HepG2 (cell line): Measurements from ENCODE around the gene AGPAT3. TPM values are rescaled to one million over a fixed set of nuclear protein-coding genes. Genes with fewer than 3 reads are reported as not detected.

Source experiments
- ATF3 ChIP-seq: sonication (generic); formaldehyde crosslinking; IDR thresholded peaks from 2 replicates; pipeline ENCODE4 v1.4.0; 2020; ENCODE audit warnings: missing genetic modification reagents
- ERF ChIP-seq: IDR thresholded peaks from 2 replicates; pipeline ENCODE4 v1.6.1; 2018; ENCODE audit warnings: missing biosample characterization, missing genetic modification reagents
- HMGA1 ChIP-seq: sonication (generic); formaldehyde crosslinking; conservative IDR thresholded peaks from 2 replicates; pipeline ENCODE4 v1.4.0; 2020; ENCODE audit warnings: missing genetic modification reagents
- IRX3 ChIP-seq: sonication (generic); formaldehyde crosslinking; IDR thresholded peaks from 2 replicates; pipeline ENCODE4 v1.8.1; 2023; ENCODE audit warnings: mild to moderate bottlenecking, low read depth, missing genetic modification reagents, borderline replicate concordance
- MAFG ChIP-seq: sonication (generic); formaldehyde crosslinking; IDR thresholded peaks from 2 replicates; pipeline ENCODE4 v1.5.1; 2020; ENCODE audit warnings: mild to moderate bottlenecking, missing genetic modification reagents
- MEIS2 ChIP-seq: sonication (generic); formaldehyde crosslinking; IDR thresholded peaks from 2 replicates; pipeline ENCODE4 v1.9.0; 2021; ENCODE audit warnings: mild to moderate bottlenecking, missing genetic modification reagents
- MTERF4 ChIP-seq: sonication (generic); formaldehyde crosslinking; IDR thresholded peaks from 2 replicates; pipeline ENCODE4 v1.8.0; 2023; ENCODE audit warnings: mild to moderate bottlenecking, missing genetic modification reagents
- NCOR1 ChIP-seq: fragments of 200-600 bp; sonication (generic); IDR thresholded peaks from 2 replicates; pipeline ENCODE4 v1.7.0; 2017; ENCODE audit warnings: antibody characterized with exemption, low read length, borderline replicate concordance
- PHF8 ChIP-seq: sonication (generic); formaldehyde crosslinking; IDR thresholded peaks from 2 replicates; pipeline ENCODE4 v1.5.0; 2020; ENCODE audit warnings: missing genetic modification reagents
- SIN3B ChIP-seq: fragments of 150-350 bp; IDR thresholded peaks from 2 replicates; pipeline ENCODE4 v1.6.1; 2014; ENCODE audit warnings: low read length
- SRSF9 ChIP-seq: fragments of 200-400 bp; formaldehyde crosslinking; IDR thresholded peaks from 2 replicates; pipeline ENCODE4 v1.6.1; 2018; ENCODE audit warnings: borderline replicate concordance, mild to moderate bottlenecking, low read depth, low read length; ENCODE audit not compliant: insufficient read depth, poor library complexity, severe bottlenecking
- ZEB1 ChIP-seq: IDR thresholded peaks from 2 replicates; pipeline ENCODE4 v1.6.1; 2012; ENCODE audit warnings: mild to moderate bottlenecking, low read depth, inconsistent platforms; ENCODE audit not compliant: insufficient replicate concordance
- ZFP82 ChIP-seq: sonication (generic); formaldehyde crosslinking; IDR thresholded peaks from 2 replicates; pipeline ENCODE4 v1.5.1; 2020; ENCODE audit warnings: mild to moderate bottlenecking, missing genetic modification reagents, borderline replicate concordance
- ZNF292 ChIP-seq: sonication (generic); formaldehyde crosslinking; IDR thresholded peaks from 2 replicates; pipeline ENCODE4 v1.8.1; 2022; ENCODE audit warnings: mild to moderate bottlenecking, low read depth, missing genetic modification reagents, borderline replicate concordance
- ZNF326 ChIP-seq: sonication (generic); formaldehyde crosslinking; IDR thresholded peaks from 2 replicates; pipeline ENCODE4 v1.4.0; 2020; ENCODE audit warnings: missing genetic modification reagents, borderline replicate concordance
- ZNF34 ChIP-seq: sonication (generic); formaldehyde crosslinking; IDR thresholded peaks from 2 replicates; pipeline ENCODE4 v1.4.0; 2020; ENCODE audit warnings: mild to moderate bottlenecking, missing genetic modification reagents, borderline replicate concordance
- ZNF549 ChIP-seq: sonication (generic); formaldehyde crosslinking; IDR thresholded peaks from 2 replicates; pipeline ENCODE4 v1.5.0; 2020; ENCODE audit warnings: missing genetic modification reagents
- ZNF713 ChIP-seq: sonication (generic); formaldehyde crosslinking; IDR thresholded peaks from 2 replicates; pipeline ENCODE4 v1.4.0; 2020; ENCODE audit warnings: mild to moderate bottlenecking, missing genetic modification reagents
- ZNF75D ChIP-seq: sonication (generic); formaldehyde crosslinking; IDR thresholded peaks from 2 replicates; pipeline ENCODE4 v1.8.1; 2023; ENCODE audit warnings: missing genetic modification reagents, mild to moderate bottlenecking, borderline replicate concordance
- ZSCAN12 ChIP-seq: sonication (generic); formaldehyde crosslinking; IDR thresholded peaks from 2 replicates; pipeline ENCODE4 v1.9.0; 2021; ENCODE audit warnings: mild to moderate bottlenecking, missing genetic modification reagents
- polyA plus RNA-seq, 8 experiments: library from polyadenylated mRNA; depleted of rRNA in 3 of 8; stranded (reverse) in 7 of 8; unstranded in 1 of 8; fragments of >200 nt; fragmentation: Illumina TruSeq in 4 of 8; extraction: Trizol in 4 of 8; gene quantifications; 2 replicates each; pipeline versions ENCODE4 v1.2.1 to v1.2.3, GENCODE V29; 2011 to 2016; ENCODE audit warnings: low read depth in 4 of 8, missing spikeins in 1 of 8, mixed read lengths in 1 of 8; ENCODE audit not compliant: insufficient read depth in 1 of 8
- total RNA-seq, 5 experiments: library from RNA; depleted of rRNA; stranded (reverse); fragments of >200 nt; fragmentation: Illumina TruSeq; extraction: Trizol; gene quantifications; 2 replicates each; pipeline ENCODE4 v1.2.3, GENCODE V29; 2016; ENCODE audit warnings: low read depth in 1 of 5
- TF ChIP-seq, protein P1 (sequence below): sonication (generic); formaldehyde crosslinking; IDR thresholded peaks from one replicate; pipeline ENCODE4 v1.5.1; 2020; ENCODE audit warnings: mild to moderate bottlenecking, missing genetic modification reagents; ENCODE audit errors: not compliant biosample characterization

Gene AGPAT3
- total and polyA plus RNA-seq, 2 of the 13 experiments (the other 11 are each of a cell fraction or from before 2014, with no cell fraction given) = 32.2 to 54.4 TPM

GRCh38 chr21:43866659-43867331 lies 1.8 kb downstream of the AGPAT3 start (continued):
- TF ChIP-seq IRX3 (CRISPR knock-in tag) (0 out of 2 replicates have a peak, but pooled peaks have one; percentile 54), ZNF34 (CRISPR knock-in tag) (no peak), ZNF326 (CRISPR knock-in tag) (no peak), ZFP82 (no peak), ATF3 (no peak), MEIS2 (CRISPR knock-in tag) (0 out of 2 replicates have a peak, but pooled peaks have one; percentile 41), ZNF75D (CRISPR knock-in tag) (0 out of 2 replicates have a peak, but pooled peaks have one; percentile 42), ZNF713 (CRISPR knock-in tag) (no peak), SIN3B (no peak), ZNF292 (CRISPR knock-in tag) (no peak; the same call in 1 of the 2 replicates), NCOR1 (peak; percentile 85; the same call in 1 of the 2 replicates), ERF (CRISPR knock-in tag) (no peak; the same call in 1 of the 2 replicates), PHF8 (CRISPR knock-in tag) (peak; percentile 61), ZSCAN12 (CRISPR knock-in tag) (no peak), ZEB1 (peak; percentile 84), MTERF4 (CRISPR knock-in tag) (no peak; the same call in 1 of the 2 replicates), ZNF549 (CRISPR knock-in tag) (no peak), MAFG (CRISPR knock-in tag) (no peak), SRSF9 (no peak), HMGA1 (CRISPR knock-in tag) (no peak)
- TF ChIP-seq, protein P1, sequence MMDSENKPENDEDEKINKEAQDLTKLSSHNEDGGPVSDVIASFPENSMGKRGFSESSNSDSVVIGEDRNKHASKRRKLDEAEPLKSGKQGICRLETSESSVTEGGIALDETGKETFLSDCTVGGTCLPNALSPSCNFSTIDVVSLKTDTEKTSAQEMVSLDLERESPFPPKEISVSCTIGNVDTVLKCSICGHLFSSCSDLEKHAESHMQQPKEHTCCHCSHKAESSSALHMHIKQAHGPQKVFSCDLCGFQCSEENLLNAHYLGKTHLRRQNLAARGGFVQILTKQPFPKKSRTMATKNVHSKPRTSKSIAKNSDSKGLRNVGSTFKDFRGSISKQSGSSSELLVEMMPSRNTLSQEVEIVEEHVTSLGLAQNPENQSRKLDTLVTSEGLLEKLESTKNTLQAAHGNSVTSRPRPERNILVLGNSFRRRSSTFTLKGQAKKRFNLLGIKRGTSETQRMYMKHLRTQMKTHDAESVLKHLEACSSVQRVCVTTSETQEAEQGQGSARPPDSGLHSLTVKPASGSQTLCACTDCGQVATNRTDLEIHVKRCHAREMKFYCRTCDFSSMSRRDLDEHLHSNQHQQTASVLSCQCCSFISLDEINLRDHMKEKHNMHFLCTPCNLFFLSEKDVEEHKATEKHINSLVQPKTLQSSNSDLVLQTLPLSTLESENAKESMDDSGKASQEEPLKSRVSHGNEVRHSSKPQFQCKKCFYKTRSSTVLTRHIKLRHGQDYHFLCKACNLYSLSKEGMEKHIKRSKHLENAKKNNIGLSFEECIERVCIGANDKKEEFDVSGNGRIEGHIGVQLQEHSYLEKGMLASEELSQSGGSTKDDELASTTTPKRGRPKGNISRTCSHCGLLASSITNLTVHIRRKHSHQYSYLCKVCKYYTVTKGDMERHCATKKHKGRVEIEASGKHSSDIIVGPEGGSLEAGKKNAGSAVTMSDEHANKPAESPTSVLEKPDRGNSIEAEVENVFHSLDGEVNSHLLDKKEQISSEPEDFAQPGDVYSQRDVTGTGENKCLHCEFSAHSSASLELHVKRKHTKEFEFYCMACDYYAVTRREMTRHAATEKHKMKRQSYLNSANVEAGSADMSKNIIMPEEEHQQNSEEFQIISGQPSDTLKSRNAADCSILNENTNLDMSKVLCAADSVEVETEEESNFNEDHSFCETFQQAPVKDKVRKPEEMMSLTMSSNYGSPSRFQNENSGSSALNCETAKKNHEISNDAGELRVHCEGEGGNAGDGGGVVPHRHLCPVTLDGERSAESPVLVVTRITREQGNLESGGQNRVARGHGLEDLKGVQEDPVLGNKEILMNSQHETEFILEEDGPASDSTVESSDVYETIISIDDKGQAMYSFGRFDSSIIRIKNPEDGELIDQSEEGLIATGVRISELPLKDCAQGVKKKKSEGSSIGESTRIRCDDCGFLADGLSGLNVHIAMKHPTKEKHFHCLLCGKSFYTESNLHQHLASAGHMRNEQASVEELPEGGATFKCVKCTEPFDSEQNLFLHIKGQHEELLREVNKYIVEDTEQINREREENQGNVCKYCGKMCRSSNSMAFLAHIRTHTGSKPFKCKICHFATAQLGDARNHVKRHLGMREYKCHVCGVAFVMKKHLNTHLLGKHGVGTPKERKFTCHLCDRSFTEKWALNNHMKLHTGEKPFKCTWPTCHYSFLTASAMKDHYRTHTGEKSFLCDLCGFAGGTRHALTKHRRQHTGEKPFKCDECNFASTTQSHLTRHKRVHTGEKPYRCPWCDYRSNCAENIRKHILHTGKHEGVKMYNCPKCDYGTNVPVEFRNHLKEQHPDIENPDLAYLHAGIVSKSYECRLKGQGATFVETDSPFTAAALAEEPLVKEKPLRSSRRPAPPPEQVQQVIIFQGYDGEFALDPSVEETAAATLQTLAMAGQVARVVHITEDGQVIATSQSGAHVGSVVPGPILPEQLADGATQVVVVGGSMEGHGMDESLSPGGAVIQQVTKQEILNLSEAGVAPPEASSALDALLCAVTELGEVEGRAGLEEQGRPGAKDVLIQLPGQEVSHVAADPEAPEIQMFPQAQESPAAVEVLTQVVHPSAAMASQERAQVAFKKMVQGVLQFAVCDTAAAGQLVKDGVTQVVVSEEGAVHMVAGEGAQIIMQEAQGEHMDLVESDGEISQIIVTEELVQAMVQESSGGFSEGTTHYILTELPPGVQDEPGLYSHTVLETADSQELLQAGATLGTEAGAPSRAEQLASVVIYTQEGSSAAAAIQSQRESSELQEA (CRISPR knock-in tag) = no peak
